SW480 (cell line): ENCODE results near the gene KCNH3.
"Not testable (repeated sequence)": the region's sequence is repeated elsewhere in the genome, so short reads cannot be mapped to it uniquely, and the experiment has no call there.

Experiments
- DNase-seq: peaks from one replicate; pipeline ENCODE4 v3.0.0-alpha.2; 2016; ENCODE audit warnings: low spot score

KCNH3 gene

DNA sequence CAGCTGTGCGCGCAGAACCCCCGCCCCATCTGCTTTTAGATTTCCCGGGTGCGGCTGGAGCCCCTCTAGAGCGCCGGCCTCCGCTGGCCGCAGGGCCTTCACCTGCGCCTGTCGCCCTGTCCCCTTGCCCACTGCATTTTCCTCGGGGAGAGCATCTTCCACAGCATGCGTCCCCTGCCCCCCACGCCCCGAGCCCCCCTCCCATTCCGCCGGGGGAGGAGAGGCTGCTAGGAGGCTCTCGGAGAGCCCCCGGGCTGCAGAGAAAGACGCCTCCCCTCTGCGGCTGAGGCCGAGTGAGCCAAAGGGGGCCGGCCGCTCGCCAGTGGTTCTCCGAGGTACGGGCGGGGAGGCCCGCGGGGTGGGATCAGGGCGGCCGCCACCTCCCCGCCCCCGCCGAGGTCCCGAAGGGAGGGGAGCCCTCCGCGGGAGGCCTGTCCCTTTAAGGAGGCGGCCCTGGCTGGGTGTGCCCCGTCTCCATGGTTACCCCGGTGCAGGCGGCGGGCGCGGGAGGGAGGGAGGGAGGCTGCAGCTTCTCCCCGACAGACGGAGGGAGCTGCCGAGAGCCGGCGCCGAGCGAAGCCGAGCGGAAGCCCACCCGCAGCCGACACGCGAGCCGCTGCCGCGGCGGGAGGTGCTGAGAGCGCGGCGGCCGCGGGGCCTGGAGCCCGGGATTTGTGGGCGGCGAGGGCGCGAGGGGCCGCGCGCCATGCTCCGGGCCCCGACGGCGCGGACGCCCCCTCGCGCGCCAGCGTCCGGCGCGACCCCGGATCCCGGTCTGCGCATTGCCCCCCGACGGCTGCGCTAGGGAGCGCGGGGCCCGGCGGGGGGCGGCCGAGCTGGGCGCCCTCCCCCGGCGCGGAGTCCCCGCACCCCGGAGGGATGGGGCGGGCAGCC, at the start of gene KCNH3:
KCNH3 (plus strand) TSS at position 521 of the 894 bp plus-strand sequence. CDS start 387 bp downstream, outside the sequence.
- DNase-seq: peak; percentile 73

GRCh38 chr12:49489154-49489553, 49.7 kb upstream of the KCNH3 start:
- no peak for DNase-seq

- DNase-seq: no peak
These were observed 49.1 kb upstream of the KCNH3 start for GRCh38 chr12:49489720-49490119.

DNA sequence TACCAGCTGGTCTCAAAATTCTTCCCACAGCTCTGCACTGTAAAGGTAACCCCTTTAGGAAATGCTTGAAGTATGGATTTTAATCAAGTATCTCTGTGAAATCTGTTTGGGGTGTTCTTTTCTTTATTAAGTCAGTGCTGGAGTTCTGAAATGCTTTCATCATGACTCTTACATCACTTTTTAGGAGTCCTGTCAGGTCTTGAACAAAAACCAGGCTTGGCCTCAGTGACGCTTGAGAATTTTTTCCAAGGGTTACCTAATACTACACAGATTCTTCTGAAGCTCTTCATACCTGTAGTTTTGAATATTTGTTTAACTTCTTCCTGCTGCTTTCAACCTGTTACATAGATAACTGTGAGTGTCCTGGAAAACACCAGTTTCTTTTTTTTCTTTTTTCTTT, 47.0 kb upstream of the KCNH3 start:
- no peak for DNase-seq

DNA sequence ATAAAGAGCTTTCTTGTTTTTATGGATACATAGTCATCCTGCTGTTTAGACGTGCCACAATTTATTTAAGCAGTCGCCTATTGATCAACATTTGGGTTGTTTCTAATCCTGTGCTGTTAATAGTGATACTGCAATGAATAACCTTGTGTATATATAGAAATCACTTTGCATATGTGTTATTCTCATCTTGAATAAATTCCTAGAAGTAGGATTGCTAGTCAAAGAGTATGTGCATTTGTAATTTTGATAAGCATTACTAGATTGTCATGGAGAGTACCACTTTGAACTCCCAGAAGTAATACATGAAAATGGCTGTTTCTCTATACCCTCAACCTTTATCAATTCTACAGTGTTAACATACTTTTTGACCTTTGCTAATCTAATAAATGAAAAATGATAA, 44.9 kb upstream of the KCNH3 start:
- DNase-seq: no peak

GRCh38 chr12:49496417-49497360, 42.1 kb upstream of the KCNH3 start:
- no peak for DNase-seq

DNA sequence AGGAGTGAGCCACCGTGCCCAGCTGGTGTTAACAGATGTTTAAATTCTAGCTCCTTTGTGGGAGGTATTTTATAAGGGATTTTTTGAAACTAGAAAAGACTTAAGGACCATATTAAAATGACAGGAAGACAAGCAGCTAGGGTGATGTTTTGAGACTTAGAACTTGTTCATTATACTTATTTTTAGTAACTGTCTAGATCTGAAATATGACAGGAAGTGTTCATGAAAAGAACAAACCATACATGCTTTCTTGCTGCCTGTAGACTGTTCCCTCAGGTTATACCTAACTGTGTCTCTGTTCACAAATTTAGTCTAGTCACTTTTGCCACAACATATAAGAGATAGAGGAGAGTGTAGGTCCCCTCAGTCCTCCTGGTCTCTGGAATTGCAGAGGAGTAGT, 36.9 kb upstream of the KCNH3 start:
- DNase-seq: no peak

GRCh38 chr12:49502590-49502989, 36.2 kb upstream of the KCNH3 start:
- DNase-seq: no peak

- no peak for DNase-seq
These were observed 35.1 kb upstream of the KCNH3 start for GRCh38 chr12:49503674-49504180.

DNA sequence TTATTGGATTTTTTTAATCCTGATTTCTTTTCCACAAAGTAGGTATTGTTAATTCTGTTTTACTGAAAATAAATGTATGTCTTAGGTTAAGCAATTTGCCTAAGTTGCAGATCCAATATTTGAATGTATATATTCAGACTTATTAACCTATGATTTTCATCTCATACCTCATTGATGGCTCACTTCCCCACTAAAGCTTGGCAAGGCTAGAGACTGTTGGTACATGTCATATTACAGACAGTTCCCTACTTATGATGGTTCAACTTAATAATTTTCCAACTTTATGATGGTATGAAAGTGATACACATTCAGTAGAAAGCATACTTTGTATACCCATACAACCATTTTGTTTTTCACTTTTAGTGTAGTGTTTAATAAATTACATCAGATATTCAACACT, 33.2 kb upstream of the KCNH3 start:
- no peak for DNase-seq

GRCh38 chr12:49507139-49507538, 31.7 kb upstream of the KCNH3 start:
- DNase-seq: peak; percentile 68

DNA sequence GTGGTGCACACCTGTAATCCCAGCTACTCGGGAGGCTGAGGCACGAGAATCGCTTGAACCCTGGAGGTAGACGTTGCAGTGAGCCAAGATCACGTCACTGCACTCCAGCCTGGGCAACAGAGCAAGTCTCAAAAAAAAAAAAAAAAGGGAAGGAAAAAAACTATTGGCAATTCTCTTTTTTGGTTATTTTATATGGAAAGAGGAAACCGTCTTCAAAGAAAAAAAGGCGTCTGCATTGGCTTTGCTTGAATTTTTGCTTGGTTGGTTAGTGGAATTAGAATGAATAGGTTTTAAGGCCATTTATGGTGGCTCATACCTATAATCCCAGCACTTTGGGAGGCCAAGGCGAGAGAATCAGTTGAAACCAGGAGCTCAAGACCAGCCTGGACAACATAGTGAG, 29.1 kb upstream of the KCNH3 start:
- DNase-seq: not testable (repeated sequence)

GRCh38 chr12:49511410-49511809, 27.4 kb upstream of the KCNH3 start:
- peak; percentile 42 for DNase-seq

GRCh38 chr12:49512546-49512945, 26.3 kb upstream of the KCNH3 start:
- DNase-seq: no peak

- DNase-seq: peak; percentile 58
These were observed 23.6 kb upstream of the KCNH3 start for GRCh38 chr12:49515266-49515665.

- DNase-seq: no peak
These were observed 19.8 kb upstream of the KCNH3 start for GRCh38 chr12:49518914-49519573.

- DNase-seq: no peak
These were observed 19.3 kb upstream of the KCNH3 start for GRCh38 chr12:49519574-49519936.

- no peak for DNase-seq
These were observed 17.4 kb upstream of the KCNH3 start for GRCh38 chr12:49521389-49521788.

DNA sequence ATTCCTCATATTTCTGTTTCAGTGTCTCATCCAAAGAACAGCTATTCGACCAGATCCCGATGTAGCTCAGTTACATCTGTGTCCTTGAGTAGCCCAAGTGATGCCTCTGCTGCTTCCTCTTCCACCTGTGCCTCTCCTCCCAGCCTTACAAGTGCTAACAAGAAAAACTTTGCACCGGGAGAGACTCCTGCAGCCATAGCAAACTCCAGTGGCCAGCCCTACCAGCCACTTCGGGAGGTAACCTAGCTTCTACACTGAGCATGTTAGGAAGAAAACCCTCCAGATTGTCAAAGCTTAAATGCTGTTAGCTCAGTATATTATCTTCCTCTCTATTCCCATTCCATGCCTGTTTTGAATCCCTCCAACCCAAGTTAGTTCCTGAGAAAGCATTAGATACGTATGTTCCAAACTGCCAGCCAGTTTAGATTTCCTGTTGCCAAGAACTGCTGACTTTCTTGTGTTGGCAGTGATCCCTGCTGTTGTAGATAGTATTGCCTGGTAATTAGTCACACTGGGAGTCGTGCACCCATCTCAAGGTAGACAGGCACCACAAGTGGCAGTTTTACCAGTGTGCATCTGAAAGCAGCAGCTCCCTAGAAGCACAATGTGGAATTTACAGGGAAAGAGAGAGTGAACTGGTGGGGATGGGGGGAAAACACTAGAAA, 14.0 kb upstream of the KCNH3 start:
- no peak for DNase-seq

- no peak for DNase-seq
These were observed 12.9 kb upstream of the KCNH3 start for GRCh38 chr12:49525942-49526341.

- DNase-seq: no peak
These were observed 11.3 kb upstream of the KCNH3 start for GRCh38 chr12:49527361-49528130.
